Stimulated activated memory B cell treated with anti-CD40 and anti-IgM and Interleukin-4, amounts not matched to agents 10 μg/mL and 1 μg/mL and 100 μg/mL, for 72 hours (primary cell): ENCODE measurements around the gene PDLIM5.
"Not testable (repeated sequence)": the region's sequence is repeated elsewhere in the genome, so short reads cannot be mapped to it uniquely, and the experiment has no call there.

Experiments
- ATAC-seq: fragments of 150-1000 bp; cut with Tn5 transposase; 2 replicates; pipeline ENCODE4 v1.10.0; 2021
- H3K27ac Mint-ChIP-seq: one replicate; pipeline ENCODE4 v1.8.0; 2022; ENCODE audit warnings: mild to moderate bottlenecking, mixed read lengths
- H3K27me3 Mint-ChIP-seq: one replicate; pipeline ENCODE4 v1.8.0; 2022; ENCODE audit warnings: mixed read lengths
- H3K36me3 Mint-ChIP-seq: one replicate; pipeline ENCODE4 v1.8.0; 2022; ENCODE audit warnings: mixed read lengths
- H3K4me1 Mint-ChIP-seq: one replicate; pipeline ENCODE4 v1.8.0; 2022; ENCODE audit warnings: mixed read lengths
- H3K4me3 Mint-ChIP-seq: one replicate; pipeline ENCODE4 v1.8.0; 2022; ENCODE audit warnings: mild to moderate bottlenecking, moderate library complexity, mixed read lengths
- H3K9me3 Mint-ChIP-seq: one replicate; pipeline ENCODE4 v1.8.0; 2022; ENCODE audit warnings: mixed read lengths

The PDLIM5 gene

DNA sequence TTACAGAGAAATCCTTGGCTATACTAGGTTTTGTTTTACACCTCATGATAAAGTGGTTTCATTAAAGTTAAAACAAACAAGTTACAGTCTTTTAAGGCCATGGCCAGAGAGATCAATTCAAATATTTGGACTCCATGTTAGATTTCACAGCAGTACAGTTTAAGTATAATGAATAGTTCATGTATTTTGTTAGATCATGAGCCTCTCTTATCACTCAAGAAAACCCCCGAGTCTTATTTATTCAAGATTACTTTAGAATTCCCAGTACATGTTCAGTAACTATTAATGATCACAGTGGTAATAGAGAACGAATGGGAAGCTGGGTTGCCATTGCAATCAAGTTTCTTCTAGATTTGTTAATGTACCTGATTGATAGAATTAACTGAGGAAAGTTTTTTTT is 15.2 kb downstream of the PDLIM5 start:
- no peak for ATAC-seq
- Mint-ChIP-seq H3K4me1 (peaks cover 27% of the 10 kb centered on the region), H3K36me3 (peaks cover 6% of the 10 kb centered on the region), H3K27ac (no peak overlapping the region), H3K4me3 (no peak overlapping the region), H3K9me3 (no peaks in the 10 kb centered on the region), H3K27me3 (no peaks in the 10 kb centered on the region)

DNA sequence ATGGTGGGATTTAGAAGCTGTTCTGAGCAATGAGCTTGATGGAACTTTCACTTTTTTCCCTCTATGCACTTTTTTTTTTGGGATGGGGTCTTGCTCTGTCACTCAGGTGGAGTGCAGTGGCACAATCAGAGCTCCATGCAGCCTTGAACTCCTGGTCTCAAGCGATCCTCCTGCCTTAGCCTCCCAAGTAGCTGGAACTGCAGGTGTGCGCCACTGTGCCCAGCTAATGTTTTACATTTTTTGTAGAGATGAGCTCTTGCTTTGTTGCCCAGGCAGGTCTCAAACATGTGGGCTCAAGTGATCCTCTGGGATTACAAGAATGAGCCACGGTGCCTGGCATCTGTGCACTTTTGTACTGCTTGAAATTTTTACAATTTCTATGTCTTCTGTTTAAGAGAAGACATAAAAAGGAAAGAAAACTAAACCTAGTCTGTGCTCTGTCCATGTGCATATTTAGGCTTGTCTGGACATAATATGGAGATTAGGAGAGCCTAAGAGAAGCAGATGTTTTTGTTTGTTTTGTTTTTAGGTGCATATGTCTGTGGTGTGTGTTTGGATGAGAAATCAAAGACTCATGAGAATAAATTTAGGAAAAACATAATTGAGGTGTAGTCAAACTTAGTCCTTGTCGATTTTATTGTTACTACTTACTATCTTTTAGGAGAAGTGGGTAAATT is 16.5 kb downstream of the PDLIM5 start:
- no peaks in the 10 kb centered on the region for H3K9me3 Mint-ChIP-seq
- H3K27me3 Mint-ChIP-seq: no peaks in the 10 kb centered on the region
- no peak for ATAC-seq
- peaks cover 27% of the 10 kb centered on the region for H3K4me1 Mint-ChIP-seq
- H3K36me3 Mint-ChIP-seq: peaks cover 17% of the 10 kb centered on the region
- no peak overlapping the region for H3K27ac Mint-ChIP-seq
- no peak overlapping the region for H3K4me3 Mint-ChIP-seq

DNA sequence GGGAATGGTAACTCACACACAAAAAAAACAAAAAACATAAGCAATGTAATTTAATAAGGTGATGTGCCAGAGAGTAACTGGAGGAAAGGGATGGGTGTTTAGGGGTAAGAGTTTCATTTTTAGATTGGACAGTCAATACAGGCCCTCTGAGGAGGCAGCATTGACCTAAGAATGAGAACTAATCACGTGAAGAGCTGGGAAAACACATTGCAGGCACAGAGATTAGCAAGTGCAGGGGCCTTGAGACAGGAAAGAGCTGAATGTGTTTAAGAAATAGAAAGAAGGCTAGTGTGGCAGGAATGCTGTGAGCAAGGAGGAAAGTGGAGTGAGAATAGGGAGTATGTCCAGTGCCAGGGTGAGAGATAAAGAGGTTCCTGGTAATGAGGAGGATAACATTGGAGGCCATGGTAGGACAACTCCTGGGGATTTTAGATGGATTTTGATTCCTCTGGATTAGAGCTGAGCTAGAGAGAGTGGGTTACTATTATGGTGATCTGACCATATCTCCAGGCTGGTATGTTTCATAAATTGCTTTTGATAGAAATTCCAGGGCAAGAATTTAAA is 17.6 kb downstream of the PDLIM5 start:
- Mint-ChIP-seq H3K36me3 (peaks cover 17% of the 10 kb centered on the region), H3K27me3 (no peaks in the 10 kb centered on the region), H3K4me3 (no peak overlapping the region), H3K4me1 (peaks cover 20% of the 10 kb centered on the region), H3K27ac (no peak overlapping the region), H3K9me3 (no peaks in the 10 kb centered on the region)
- ATAC-seq: no peak

DNA sequence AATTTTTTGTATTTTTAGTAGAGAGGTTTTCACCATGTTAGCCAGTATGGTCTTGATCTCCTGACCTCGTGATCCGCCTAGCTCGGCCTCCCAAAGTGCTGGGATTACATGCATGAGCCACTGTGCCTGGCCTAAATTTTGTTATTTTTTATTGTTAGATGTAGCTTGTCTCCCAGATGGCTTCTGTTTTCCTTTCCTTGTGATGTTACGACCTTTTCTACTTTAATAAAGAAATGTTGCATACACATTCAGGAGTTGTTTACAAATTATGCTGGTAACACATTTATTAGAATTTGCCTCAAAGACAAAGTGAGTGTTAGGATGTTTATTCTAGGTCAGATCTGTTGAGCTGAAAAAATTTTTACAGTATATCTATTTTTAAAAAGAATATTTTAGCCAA is 18.4 kb downstream of the PDLIM5 start:
- H3K27ac Mint-ChIP-seq: no peak overlapping the region
- H3K4me1 Mint-ChIP-seq: peaks cover 20% of the 10 kb centered on the region
- no peaks in the 10 kb centered on the region for H3K9me3 Mint-ChIP-seq
- no peak for ATAC-seq
- H3K36me3 Mint-ChIP-seq: peaks cover 17% of the 10 kb centered on the region
- no peaks in the 10 kb centered on the region for H3K27me3 Mint-ChIP-seq
- H3K4me3 Mint-ChIP-seq: no peak overlapping the region

DNA sequence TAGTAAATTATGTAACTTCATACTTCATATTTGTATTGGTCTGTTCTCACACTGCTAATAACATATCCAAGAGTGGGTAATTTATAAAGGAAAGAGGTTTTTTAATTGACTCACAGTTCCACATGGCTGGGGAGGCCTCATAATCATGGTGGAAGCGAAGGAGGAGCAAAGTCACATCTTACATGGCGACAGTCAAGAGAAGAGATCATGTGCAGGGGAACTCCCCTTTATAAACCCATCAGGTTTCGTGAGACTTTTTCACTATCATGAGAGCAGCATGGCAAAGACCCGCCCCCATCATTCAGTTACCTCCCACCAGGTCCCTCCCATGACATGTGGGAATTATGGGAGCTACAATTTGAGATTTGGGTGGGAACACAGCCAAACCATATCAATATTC is 19.0 kb downstream of the PDLIM5 start:
- not testable (repeated sequence) for ATAC-seq, H3K9me3 Mint-ChIP-seq, H3K27me3 Mint-ChIP-seq, H3K27ac Mint-ChIP-seq, H3K4me3 Mint-ChIP-seq
- Mint-ChIP-seq H3K4me1 (peaks cover 20% of the 10 kb centered on the region), H3K36me3 (peaks cover 17% of the 10 kb centered on the region)

DNA sequence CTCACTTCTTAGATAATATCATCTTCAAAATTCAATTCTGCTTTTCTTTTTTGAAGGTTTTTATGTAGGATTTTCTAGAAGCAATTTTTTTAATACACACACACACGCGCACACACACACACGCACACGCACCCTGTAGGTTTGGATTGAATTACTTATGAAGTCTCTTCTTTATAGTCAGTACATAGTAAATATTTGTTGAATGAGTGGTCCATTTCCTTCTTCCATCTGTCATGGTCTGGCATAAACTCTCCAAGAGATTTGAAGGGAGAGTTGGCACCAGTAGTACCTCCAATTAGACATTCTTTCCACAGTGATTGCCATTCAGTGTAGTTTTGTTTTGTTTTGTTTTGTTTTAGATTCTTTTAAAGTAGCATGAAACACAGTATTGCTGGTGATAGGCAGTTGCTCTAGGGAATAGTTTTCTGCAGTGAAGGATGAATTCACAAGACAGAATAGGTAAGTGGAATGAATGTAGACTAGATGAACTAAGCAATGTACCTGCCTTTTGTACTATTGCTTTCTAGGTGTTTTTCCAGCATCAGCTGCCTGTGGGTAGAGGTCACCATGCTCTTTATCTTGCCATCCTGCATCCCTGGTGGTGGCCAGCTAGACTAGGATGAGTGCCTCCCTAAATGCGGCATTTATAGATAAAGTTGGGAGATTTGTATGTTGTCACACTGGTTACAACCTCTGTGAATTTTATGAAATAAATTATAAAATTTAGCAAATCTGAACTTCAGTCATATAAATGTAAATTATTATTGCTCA is 20.5 kb downstream of the PDLIM5 start:
- no peaks in the 10 kb centered on the region for H3K9me3 Mint-ChIP-seq
- peaks cover 17% of the 10 kb centered on the region for H3K36me3 Mint-ChIP-seq
- no peaks in the 10 kb centered on the region for H3K27me3 Mint-ChIP-seq
- no peak overlapping the region for H3K4me3 Mint-ChIP-seq
- H3K27ac Mint-ChIP-seq: no peak overlapping the region
- ATAC-seq: no peak
- H3K4me1 Mint-ChIP-seq: peaks cover 20% of the 10 kb centered on the region

DNA sequence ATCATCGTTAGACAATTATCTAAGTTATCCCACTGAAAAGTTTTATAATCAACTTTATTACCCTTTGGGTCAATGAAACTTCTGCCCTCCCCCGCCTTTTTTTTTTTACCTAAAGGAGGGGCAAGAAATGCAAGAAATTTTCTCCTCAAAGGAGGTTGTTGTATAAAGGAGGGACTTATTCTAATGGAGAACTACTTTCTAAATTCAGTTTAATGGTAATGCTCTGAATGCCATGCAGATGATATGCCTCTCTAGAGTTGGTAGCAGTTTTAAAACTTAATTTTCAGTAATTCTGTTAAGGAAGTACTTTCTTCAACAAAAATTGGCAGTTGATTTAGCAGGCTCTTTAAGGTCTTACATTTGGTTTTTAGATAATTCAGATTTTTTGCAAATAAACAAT is 23.3 kb downstream of the PDLIM5 start:
- Mint-ChIP-seq H3K4me3 (no peak overlapping the region), H3K27ac (no peak overlapping the region), H3K4me1 (peaks cover 5% of the 10 kb centered on the region), H3K36me3 (peaks cover 17% of the 10 kb centered on the region), H3K9me3 (no peaks in the 10 kb centered on the region), H3K27me3 (no peaks in the 10 kb centered on the region)
- ATAC-seq: no peak

DNA sequence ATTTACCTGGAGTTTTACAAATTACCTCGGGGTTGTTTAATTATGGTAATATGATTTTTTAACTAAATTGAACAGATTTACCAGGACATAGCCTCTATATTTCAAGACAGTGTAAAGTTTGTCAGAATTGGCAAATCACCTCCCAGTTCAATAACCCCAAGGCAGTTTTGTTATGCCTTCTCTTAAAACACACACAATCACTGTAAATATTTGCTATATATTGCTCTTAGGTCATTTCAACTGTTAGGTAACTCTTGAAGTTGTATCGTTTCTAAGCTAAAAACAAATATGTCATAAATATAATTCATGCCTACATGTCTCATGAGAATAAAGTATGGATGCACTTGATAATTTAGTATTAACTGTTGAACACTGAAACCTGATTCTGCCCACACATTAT is 24.1 kb downstream of the PDLIM5 start:
- Mint-ChIP-seq H3K27ac (no peak overlapping the region), H3K4me3 (no peak overlapping the region), H3K9me3 (no peaks in the 10 kb centered on the region), H3K36me3 (peaks cover 17% of the 10 kb centered on the region), H3K27me3 (no peaks in the 10 kb centered on the region), H3K4me1 (peaks cover 5% of the 10 kb centered on the region)
- no peak for ATAC-seq

DNA sequence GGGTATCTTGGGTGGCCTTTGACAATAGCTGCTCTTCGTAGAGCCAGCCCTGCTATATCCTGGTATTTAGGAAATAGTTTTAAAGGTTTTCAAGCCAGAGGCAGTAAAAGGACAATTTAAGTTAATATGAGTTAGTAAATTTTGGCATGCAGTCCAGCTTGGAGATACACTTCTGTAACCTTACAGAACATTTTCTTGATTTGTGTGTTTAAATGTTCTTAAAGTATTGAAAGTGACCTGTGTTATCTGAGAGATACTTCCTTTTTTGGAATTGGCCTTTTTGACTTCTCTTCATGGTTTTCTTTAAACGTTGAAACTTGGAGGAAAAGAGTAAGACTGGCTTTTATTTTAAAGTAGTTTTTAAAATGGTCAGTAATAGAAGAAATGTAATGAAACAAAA is 25.5 kb downstream of the PDLIM5 start:
- no peak for ATAC-seq
- Mint-ChIP-seq H3K4me1 (peaks cover 5% of the 10 kb centered on the region), H3K4me3 (no peak overlapping the region), H3K36me3 (peaks cover 16% of the 10 kb centered on the region), H3K27ac (no peak overlapping the region), H3K27me3 (no peaks in the 10 kb centered on the region), H3K9me3 (no peaks in the 10 kb centered on the region)

DNA sequence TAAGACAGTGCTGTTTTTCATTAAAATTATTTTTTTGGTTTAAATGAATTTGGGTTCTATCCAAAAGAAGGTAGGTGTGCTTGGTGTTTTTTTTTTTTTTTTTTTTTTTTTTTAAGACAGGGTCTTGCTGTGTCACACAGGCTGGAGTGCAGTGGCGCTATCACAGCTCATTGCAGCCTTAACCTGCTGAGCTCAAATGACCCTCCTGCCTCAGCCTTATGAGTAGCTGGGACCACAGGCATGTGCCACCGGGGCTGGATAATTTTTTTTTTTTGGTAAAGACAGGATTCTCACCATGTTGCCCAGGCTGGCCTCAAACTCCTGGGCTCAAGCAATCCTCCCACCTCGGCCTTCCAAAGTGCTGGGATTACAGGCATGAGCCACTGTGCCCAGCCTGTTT is 27.1 kb downstream of the PDLIM5 start:
- H3K27me3 Mint-ChIP-seq, H3K4me3 Mint-ChIP-seq, H3K9me3 Mint-ChIP-seq, H3K36me3 Mint-ChIP-seq, H3K27ac Mint-ChIP-seq, ATAC-seq, H3K4me1 Mint-ChIP-seq: not testable (repeated sequence)

DNA sequence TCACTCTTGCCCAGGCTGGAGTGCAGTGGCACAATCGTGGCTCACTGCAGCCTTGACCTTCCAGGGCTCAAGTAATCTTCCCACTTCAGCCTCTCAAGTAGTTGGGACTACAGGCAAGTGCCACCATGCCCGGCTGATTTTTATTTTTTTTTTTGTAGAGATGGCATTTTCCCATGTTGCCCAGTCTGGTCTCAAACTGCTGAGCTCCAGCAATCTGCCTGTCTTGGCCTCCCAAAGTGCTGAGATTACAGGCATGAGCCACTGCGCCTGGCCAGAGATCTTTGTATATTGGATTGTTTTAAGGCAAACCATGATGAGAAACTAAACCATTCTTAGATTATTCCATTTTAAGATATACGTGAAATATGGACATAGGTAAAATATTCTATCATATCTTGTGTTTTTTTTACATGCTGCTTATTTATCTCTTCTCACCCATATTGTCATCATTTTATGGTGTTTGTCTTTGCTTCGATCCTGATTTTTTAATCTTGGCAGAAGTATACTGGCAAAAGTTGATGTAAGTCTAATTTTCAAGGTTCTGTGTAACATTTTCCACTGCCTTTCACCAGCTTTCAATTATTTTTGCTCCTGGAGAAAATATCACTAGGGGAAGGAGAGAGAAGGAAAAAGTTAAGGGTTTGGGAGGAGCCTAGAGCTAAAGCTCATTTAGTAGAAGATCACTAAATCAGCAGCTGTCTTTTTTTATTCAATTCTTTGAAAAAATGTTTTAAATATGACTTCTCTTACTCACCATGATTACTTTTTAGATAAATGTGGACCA is 27.8 kb downstream of the PDLIM5 start:
- no peak overlapping the region for H3K4me3 Mint-ChIP-seq
- H3K4me1 Mint-ChIP-seq: peaks cover 2% of the 10 kb centered on the region
- H3K27me3 Mint-ChIP-seq: no peaks in the 10 kb centered on the region
- H3K27ac Mint-ChIP-seq: no peak overlapping the region
- peaks cover 2% of the 10 kb centered on the region for H3K36me3 Mint-ChIP-seq
- ATAC-seq: no peak
- H3K9me3 Mint-ChIP-seq: no peaks in the 10 kb centered on the region

DNA sequence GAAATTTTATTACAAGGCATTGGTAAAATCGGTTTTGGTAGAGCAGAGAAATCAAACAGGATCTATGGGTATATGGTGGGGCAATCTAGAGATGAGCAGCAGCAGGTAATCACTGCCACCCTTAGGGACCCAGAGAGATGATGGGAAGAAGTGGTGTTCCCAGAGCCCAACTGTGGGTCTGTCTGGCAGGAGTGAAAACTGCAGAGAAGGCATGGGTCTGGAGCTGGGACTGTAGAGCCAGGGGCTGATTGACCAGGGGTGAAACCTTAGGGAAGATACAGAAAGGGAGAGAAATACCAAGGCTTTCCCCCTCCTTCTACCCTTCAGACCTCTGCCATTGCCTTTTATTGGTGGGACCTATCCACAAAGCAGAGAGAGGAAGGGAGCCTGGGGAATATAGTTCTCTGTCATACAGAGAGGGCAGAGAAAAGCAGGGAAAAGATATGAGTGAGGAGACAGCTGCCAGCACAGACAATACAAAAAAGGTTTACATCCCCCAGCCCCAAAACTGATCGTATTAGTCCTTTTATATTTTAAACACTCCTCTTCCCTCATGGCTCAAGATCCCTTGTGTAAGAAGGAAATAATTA is 28.7 kb downstream of the PDLIM5 start:
- Mint-ChIP-seq H3K27ac (no peak overlapping the region), H3K9me3 (no peaks in the 10 kb centered on the region), H3K36me3 (peaks cover 10% of the 10 kb centered on the region), H3K27me3 (no peaks in the 10 kb centered on the region), H3K4me1 (peaks cover 11% of the 10 kb centered on the region), H3K4me3 (no peak overlapping the region)
- no peak for ATAC-seq

DNA sequence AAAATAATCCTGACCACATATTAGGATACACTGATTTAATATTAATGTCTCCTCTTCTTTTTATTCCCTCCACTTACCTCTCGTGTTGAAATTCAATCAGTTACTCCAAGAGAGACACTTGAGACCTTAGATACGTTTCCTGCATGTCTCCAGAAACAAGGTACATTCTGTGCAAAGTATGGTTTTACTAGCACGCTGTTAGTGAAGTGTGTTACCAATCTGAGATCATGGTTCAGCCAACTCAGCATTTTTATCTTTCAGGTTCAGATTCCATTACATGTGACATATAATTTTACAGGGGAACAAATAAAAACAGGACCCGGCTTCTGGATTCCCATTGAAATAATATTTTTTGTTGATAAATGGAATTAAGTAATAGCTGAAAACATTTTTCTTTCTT is 32.2 kb downstream of the PDLIM5 start:
- no peak overlapping the region for H3K27ac Mint-ChIP-seq
- H3K36me3 Mint-ChIP-seq: peaks cover 10% of the 10 kb centered on the region
- H3K9me3 Mint-ChIP-seq: no peaks in the 10 kb centered on the region
- no peak overlapping the region for H3K4me3 Mint-ChIP-seq
- no peaks in the 10 kb centered on the region for H3K27me3 Mint-ChIP-seq
- peaks cover 11% of the 10 kb centered on the region for H3K4me1 Mint-ChIP-seq
- no peak for ATAC-seq

DNA sequence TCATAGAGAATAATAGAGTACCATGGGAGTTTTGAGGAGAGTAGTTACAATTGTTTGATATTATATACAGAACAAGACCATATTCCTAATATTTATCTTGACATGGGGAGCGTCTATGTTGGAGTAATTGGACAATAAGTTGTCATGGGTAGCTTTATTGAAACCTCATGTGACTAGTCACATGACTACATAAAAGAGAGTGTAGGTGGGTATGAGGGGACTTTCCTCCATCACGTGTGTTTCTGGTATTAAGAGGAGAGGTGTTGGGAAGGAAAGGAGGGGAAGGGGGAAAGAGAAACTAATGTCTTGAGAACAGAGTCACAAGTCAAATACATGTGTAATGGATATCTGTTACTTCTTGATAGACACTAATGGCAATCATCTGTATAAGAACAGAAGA is 33.1 kb downstream of the PDLIM5 start:
- no peak overlapping the region for H3K27ac Mint-ChIP-seq

DNA sequence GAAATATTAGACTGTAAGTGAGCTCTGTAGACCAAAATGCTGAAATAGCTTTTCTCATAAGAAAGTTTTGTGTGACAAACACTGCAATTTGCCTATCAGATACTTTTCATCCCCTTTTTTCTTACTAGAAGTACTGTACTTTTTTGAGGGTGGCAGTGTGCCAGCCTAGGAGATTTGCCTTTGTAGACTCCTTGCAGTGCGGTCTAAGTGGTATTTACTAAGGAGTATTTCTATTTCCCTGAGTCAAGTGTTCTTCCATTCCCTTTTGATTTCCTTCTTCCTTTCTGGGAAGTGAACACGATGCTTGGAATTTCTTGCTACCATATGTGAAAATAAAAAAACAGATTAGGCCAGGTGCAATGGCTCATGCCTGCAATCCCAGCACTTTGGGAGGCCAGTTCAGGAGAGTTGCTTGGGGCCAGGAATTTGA is 34.6 kb downstream of the PDLIM5 start:
- no peak for ATAC-seq
- no peak overlapping the region for H3K4me3 Mint-ChIP-seq
- H3K27ac Mint-ChIP-seq: no peak overlapping the region
- peaks cover 10% of the 10 kb centered on the region for H3K36me3 Mint-ChIP-seq
- H3K27me3 Mint-ChIP-seq: no peaks in the 10 kb centered on the region
- H3K4me1 Mint-ChIP-seq: peaks cover 11% of the 10 kb centered on the region
- H3K9me3 Mint-ChIP-seq: no peaks in the 10 kb centered on the region

More for the DNA sequence above, 33.1 kb downstream of the PDLIM5 start:
- Mint-ChIP-seq H3K9me3 (no peaks in the 10 kb centered on the region), H3K4me1 (peaks cover 11% of the 10 kb centered on the region), H3K27me3 (no peaks in the 10 kb centered on the region), H3K4me3 (no peak overlapping the region), H3K36me3 (peaks cover 10% of the 10 kb centered on the region)
- ATAC-seq: no peak
